B cell (primary cell): ENCODE results near the gene C5orf15. TPM values are rescaled to one million over a fixed set of nuclear protein-coding genes. Genes with fewer than 3 reads are reported as not detected.

Experiments
- ATAC-seq: fragments of 200-7000 bp; cut with Tn5 transposase; one replicate; pipeline ENCODE4 v1.10.0; 2021; ENCODE audit warnings: low read depth, mild to moderate bottlenecking, moderate number of reproducible peaks, moderate library complexity
- CTCF ChIA-PET: fragments of 350-600 bp; sonication (Branson Sonifier 250); formaldehyde crosslinking; loops from one replicate; lab custom pipeline; 2021; ENCODE audit warnings: antibody characterized with exemption, inconsistent platforms; lab: Charles Lee
- POLR2A ChIA-PET: fragments of 350-600 bp; sonication (Branson Sonifier 250); formaldehyde crosslinking; loops from one replicate; lab custom pipeline; 2021; ENCODE audit warnings: antibody characterized with exemption; lab: Charles Lee
- DNase-seq: peaks from one replicate; pipeline ENCODE4 v3.0.0; 2013
- H2AFZ ChIP-seq: 2 replicates; pipeline ENCODE4 v1.6.1; 2012; ENCODE audit warnings: mild to moderate bottlenecking, low read depth, low read length; ENCODE audit not compliant: insufficient read depth, poor library complexity, severe bottlenecking
- H3K27ac ChIP-seq, 2 donors: 1 replicate in 1 of 2; 2 replicates in 1 of 2; pipeline ENCODE4 v1.5.1; 2012 to 2013; ENCODE audit warnings: low read length in 2 of 2, mild to moderate bottlenecking in 2 of 2, moderate library complexity in 1 of 2
- H3K27me3 ChIP-seq, 4 experiments: fragments of 200-600 bp in 1 of 4; sonication (generic) in 1 of 4; replicated peaks in 1 of 4; 1 replicate in 2 of 4; 2 replicates in 2 of 4; pipeline versions ENCODE4 v1.6.1 to v1.7.0; 2013 to 2016; ENCODE audit warnings: low read length in 3 of 4, mild to moderate bottlenecking in 2 of 4, mixed read lengths in 1 of 4, moderate library complexity in 1 of 4; ENCODE audit not compliant: insufficient read depth in 4 of 4, control insufficient read depth in 3 of 4; ENCODE audit errors: control extremely low read depth in 1 of 4
- H3K36me3 ChIP-seq, 2 experiments: replicated peaks in 1 of 2; 1 replicate in 1 of 2; 2 replicates in 1 of 2; pipeline versions ENCODE4 v1.6.1 to v1.7.1; 2013; ENCODE audit warnings: low read length in 1 of 2; ENCODE audit not compliant: insufficient read depth in 2 of 2, control insufficient read depth in 1 of 2; ENCODE audit errors: control extremely low read depth in 1 of 2, extremely low read depth in 1 of 2
- H3K4me1 ChIP-seq, 2 donors: fragments of 200-600 bp in 1 of 2; sonication (generic) in 1 of 2; 1 replicate in 1 of 2; 2 replicates in 1 of 2; pipeline versions ENCODE4 v1.5.1 to v1.6.1; 2013 to 2017; ENCODE audit warnings: low read length in 2 of 2; ENCODE audit not compliant: control insufficient read depth in 2 of 2, insufficient read depth in 2 of 2
- H3K4me2 ChIP-seq: replicated peaks from 2 replicates; pipeline ENCODE3; 2012; ENCODE audit warnings: mild to moderate bottlenecking, low read depth, low read length; ENCODE audit not compliant: poor library complexity, severe bottlenecking
- H3K4me3 ChIP-seq, 5 experiments: fragments of 200-600 bp in 1 of 5; sonication (generic) in 1 of 5; 1 replicate in 3 of 5; 2 replicates in 2 of 5; pipeline versions ENCODE4 v1.5.1 to v1.7.0; 2011 to 2016; ENCODE audit warnings: low read length in 4 of 5, mild to moderate bottlenecking in 4 of 5, low read depth in 2 of 5, control low read depth in 1 of 5, moderate library complexity in 1 of 5; ENCODE audit not compliant: insufficient read depth in 1 of 5; ENCODE audit errors: control extremely low read depth in 1 of 5, extremely low read depth in 1 of 5
- H3K79me2 ChIP-seq: fragments of 200-600 bp; sonication (generic); one replicate; pipeline ENCODE4 v1.6.0; 2016; ENCODE audit warnings: low read length; ENCODE audit not compliant: control insufficient read depth, insufficient read depth
- H3K9ac ChIP-seq: fragments of 200-600 bp; sonication (generic); 2 replicates; pipeline ENCODE4 v1.6.1; 2017; ENCODE audit warnings: mild to moderate bottlenecking, low read length, moderate library complexity
- H3K9me3 ChIP-seq, 3 donors: one replicate each; pipeline versions ENCODE4 v1.6.1 to v1.7.1; 2013; ENCODE audit warnings: low read length in 2 of 3; ENCODE audit not compliant: control insufficient read depth in 2 of 3, insufficient read depth in 1 of 3; ENCODE audit errors: control extremely low read depth in 1 of 3
- H4K20me1 ChIP-seq: 2 replicates; pipeline ENCODE4 v1.6.0; 2012; ENCODE audit warnings: mild to moderate bottlenecking, low read length; ENCODE audit not compliant: insufficient read depth, control insufficient read depth, poor library complexity, severe bottlenecking
- H3K27ac Mint-ChIP-seq: one replicate; pipeline ENCODE4 v1.8.0; 2021; ENCODE audit warnings: mixed read lengths
- H3K27me3 Mint-ChIP-seq: one replicate; pipeline ENCODE4 v1.8.0; 2021; ENCODE audit warnings: mixed read lengths
- H3K4me1 Mint-ChIP-seq: one replicate; pipeline ENCODE4 v1.8.0; 2021; ENCODE audit warnings: mixed read lengths
- H3K4me3 Mint-ChIP-seq: one replicate; pipeline ENCODE4 v1.8.0; 2021; ENCODE audit warnings: mixed read lengths
- H3K9me3 Mint-ChIP-seq: one replicate; pipeline ENCODE4 v1.8.0; 2022; ENCODE audit warnings: mixed read lengths; ENCODE audit not compliant: insufficient read depth
- EZH2 ChIP-seq: IDR thresholded peaks from 2 replicates; pipeline ENCODE4 v1.6.1; 2012; ENCODE audit warnings: borderline replicate concordance, low read depth, mild to moderate bottlenecking, moderate library complexity, low read length; ENCODE audit not compliant: insufficient read depth, poor library complexity, severe bottlenecking
- WGBS: methylation state at CpG from one replicate; pipeline ENCODE4 v1.1.5; 2013; ENCODE audit warnings: missing lambda C conversion rate; ENCODE audit not compliant: insufficient coverage; 5-methylcytosine and 5-hydroxymethylcytosine counted together
- intact Hi-C: fragments of 100-400 bp; cut with micrococcal nuclease; formaldehyde crosslinking; loops from one replicate; pipeline ENCODE4 v1.10.0; 2022
- polyA plus RNA-seq: library from polyadenylated mRNA; depleted of rRNA; stranded (reverse); fragments of >200 nt; gene quantifications from 2 replicates; pipeline ENCODE4 v1.2.3, GENCODE V29; 2012
- total RNA-seq, 2 donors: library from RNA; stranded (reverse); fragments of 120-200 nt in 1 of 2; gene quantifications; 1 replicate in 1 of 2; 2 replicates in 1 of 2; pipeline versions ENCODE4 v1.2.3 to v1.2.4, GENCODE V29; 2013 to 2022
- TF ChIP-seq, protein P1 (sequence below): fragments of 200-600 bp; IDR thresholded peaks from one replicate; pipeline ENCODE4 v1.8.0; 2022; ENCODE audit warnings: antibody characterized with exemption, mild to moderate bottlenecking

C5orf15 gene
- total and polyA plus RNA-seq, 2 donors (not counting 1 experiment from before 2014, with no cell fraction given), result 22.7 to 28.2 TPM

DNA sequence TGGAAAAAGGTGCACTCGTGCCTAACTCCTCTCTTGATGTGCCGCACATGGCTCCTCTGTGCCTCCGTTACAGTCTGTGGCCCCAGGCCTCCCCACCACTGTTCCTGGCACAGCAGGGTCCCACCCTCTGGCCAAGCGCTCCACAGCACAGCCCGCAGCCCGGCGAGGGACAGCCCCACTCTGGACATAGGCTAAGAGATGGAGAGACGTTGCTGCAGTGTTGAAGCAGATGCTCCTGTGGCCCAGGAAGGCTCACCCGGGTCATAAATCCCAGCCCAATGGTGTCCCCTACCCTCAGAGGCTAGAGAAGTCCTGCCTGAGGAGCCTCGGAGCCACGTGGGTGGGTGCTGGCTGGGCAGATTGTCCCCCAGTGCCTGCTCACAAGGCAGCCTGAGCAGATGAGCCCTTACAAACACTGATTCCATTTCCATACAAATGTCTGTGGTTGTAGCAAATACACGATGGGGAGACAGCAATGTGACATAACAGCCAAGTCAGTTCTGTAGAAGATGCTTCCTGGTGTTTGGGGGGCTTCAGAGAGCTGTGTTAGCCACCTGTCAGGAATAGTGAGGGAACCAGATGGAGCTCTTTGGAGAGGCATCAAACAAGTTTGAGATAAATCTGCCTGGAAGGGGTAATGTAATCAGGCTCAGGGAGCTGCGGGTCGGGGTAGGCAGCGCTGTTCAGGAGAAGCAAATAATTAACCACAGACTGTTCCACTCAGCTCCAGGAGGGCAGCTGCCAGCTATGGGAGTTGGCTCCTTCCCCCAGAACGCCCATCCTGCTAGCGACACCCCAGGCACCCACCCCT, 41.7 kb downstream of the C5orf15 start:
- no peaks in the 10 kb centered on the region for H3K9me3 Mint-ChIP-seq
- H3K9me3 ChIP-seq, result peaks cover 0 to 10% (median 0%) of the 10 kb centered on the region in 3 donors
- intact Hi-C loops, result no loop called here
- DNase-seq (no peak), ATAC-seq (no peak)
- ChIA-PET POLR2A (no interaction called here), CTCF (interaction anchor here (0.8 kb wide), 1 partner anchor 9 kb away, joined by 3 read pairs; no protein-coding TSS in a partner anchor)
- no peak overlapping the region for H3K4me2 ChIP-seq
- peaks cover 74% of the 10 kb centered on the region for H3K4me1 Mint-ChIP-seq
- H3K27ac ChIP-seq, result peak overlapping the region; percentile 93 to 96
- H3K27me3 ChIP-seq, result no peaks in the 10 kb centered on the region
- no peaks in the 10 kb centered on the region for H4K20me1 ChIP-seq
- no peak overlapping the region for H3K9ac ChIP-seq
- TF ChIP-seq EZH2, result no peak
- TF ChIP-seq, protein P1, sequence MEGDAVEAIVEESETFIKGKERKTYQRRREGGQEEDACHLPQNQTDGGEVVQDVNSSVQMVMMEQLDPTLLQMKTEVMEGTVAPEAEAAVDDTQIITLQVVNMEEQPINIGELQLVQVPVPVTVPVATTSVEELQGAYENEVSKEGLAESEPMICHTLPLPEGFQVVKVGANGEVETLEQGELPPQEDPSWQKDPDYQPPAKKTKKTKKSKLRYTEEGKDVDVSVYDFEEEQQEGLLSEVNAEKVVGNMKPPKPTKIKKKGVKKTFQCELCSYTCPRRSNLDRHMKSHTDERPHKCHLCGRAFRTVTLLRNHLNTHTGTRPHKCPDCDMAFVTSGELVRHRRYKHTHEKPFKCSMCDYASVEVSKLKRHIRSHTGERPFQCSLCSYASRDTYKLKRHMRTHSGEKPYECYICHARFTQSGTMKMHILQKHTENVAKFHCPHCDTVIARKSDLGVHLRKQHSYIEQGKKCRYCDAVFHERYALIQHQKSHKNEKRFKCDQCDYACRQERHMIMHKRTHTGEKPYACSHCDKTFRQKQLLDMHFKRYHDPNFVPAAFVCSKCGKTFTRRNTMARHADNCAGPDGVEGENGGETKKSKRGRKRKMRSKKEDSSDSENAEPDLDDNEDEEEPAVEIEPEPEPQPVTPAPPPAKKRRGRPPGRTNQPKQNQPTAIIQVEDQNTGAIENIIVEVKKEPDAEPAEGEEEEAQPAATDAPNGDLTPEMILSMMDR, result no peak
- 85% methylated on average over 7 of the region's 17 CpGs for WGBS
- H3K27ac Mint-ChIP-seq, result peak overlapping the region; percentile 59
- no peaks in the 10 kb centered on the region for H3K79me2 ChIP-seq
- H3K4me1 ChIP-seq, result peaks cover 68 to 72% of the 10 kb centered on the region in 2 donors
- no peaks in the 10 kb centered on the region for H3K36me3 ChIP-seq
- no peak overlapping the region for H3K4me3 Mint-ChIP-seq
- no peaks in the 10 kb centered on the region for H3K27me3 Mint-ChIP-seq
- no peak overlapping the region for H3K4me3 ChIP-seq
- H2AFZ ChIP-seq, result no peak overlapping the region

DNA sequence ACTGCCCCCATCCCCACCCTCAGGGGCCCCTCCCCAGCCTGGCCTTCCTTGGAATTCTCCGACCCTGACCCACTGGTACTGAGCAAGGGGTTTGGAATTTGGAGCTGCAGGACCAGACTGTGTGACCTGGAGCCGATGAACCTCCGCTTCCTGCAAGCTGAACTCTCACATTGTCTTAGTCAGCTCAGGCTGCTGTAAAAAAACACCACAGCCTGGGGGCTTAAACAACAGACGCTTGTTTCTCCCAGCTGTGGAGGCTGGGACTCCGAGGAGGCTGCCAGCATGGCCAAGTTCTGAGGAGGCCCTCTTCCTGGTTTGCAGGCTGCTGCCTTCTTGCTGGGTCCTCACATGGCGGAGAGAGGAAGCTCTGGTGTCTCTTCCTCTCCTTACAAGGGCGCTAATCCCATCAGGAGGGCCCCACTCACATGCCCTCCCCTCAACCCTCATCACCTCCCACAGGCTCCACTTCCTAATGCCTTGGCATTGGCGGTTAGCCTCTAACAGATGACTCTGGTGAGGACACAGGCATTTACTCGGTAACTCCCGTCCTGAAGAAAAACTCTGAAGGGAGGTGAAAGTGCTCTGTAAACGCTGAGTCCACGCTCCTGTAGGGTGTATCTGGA, 42.4 kb downstream of the C5orf15 start:
- Mint-ChIP-seq H3K4me1 (peaks cover 69% of the 10 kb centered on the region), H3K4me3 (no peak overlapping the region), H3K27me3 (no peaks in the 10 kb centered on the region), H3K9me3 (no peaks in the 10 kb centered on the region), H3K27ac (no peak overlapping the region)
- Histone ChIP-seq H3K9me3 (peaks cover 0 to 10% (median 0%) of the 10 kb centered on the region in 3 donors), H3K79me2 (no peaks in the 10 kb centered on the region), H3K9ac (no peak overlapping the region), H3K36me3 (no peaks in the 10 kb centered on the region), H3K4me1 (peaks cover 61 to 64% of the 10 kb centered on the region in 2 donors), H3K27ac (no peak overlapping the region), H3K27me3 (no peaks in the 10 kb centered on the region), H4K20me1 (no peaks in the 10 kb centered on the region), H3K4me3 (no peak overlapping the region), H3K4me2 (no peak overlapping the region), H2AFZ (no peak overlapping the region)
- ATAC-seq (no peak), DNase-seq (no peak)
- ChIA-PET POLR2A (no interaction called here), CTCF (no interaction called here)
- TF ChIP-seq, protein P1, result no peak
- TF ChIP-seq EZH2, result no peak
- intact Hi-C loops, result no loop called here
- WGBS, result 97% methylated on average over 12 of the region's 12 CpGs
